ENCODE measurements around the gene RGS12.

Gene RGS12

DNA sequence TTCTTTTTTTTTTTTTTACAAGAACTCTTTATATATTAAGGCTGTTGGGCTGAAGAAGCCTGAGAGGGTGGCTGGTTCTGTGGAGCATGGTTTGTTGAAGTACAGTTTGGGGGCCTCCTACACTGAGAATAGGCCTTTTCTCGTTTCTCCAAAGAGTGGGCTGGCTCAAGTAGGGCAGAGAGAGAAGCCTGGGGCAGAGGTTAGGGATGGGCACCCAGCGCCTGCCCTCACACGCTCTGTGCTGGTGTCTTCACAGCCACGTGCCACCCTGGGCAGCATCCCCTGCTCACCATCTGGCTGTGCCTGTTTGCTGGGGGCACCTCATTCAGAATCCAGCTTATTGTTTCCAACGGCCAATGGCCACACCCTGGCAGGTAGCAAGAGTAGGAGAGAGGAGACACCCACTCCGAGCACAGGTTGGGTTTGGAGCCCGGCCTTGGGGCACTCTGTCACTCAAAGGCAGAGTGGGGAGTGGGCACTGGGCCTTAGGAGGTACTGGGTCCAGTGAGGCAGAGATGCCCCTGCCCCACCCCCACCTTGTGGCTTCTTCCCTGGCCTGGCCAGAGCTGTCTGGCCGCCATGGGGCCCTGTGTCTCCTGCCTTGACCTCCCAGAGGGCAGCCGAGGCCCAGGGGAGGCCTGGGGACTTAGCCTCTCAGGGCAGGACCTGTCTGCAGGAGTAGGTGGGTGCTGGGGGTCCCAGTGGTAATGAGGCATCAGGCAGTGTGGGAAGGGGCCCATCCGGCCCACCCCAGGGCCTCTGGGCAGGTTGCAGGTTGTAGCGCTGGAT lies 40.9 kb upstream of the RGS12 start:
- Histone ChIP-seq H3K79me2 (ENCODE audit: insufficient read depth, low read length) (no peaks in the 10 kb centered on the region), H3K36me3 (ENCODE audit: low read length) (no peaks in the 10 kb centered on the region), H2AFZ (ENCODE audit: low read depth, low read length, severe bottlenecking) (no peak overlapping the region), H4K20me1 (ENCODE audit: low read depth, low read length) (no peaks in the 10 kb centered on the region), H3K27me3 (ENCODE audit: low read length) (no peaks in the 10 kb centered on the region), H3K9ac (ENCODE audit: low read length) (no peak overlapping the region), H3K4me2 (ENCODE audit: low read depth, low read length, poor library complexity, severe bottlenecking) (no peak overlapping the region), H3K27ac (ENCODE audit: low read depth, low read length) (no peak overlapping the region), H3K9me3 (ENCODE audit: insufficient read depth, low read length) (no peaks in the 10 kb centered on the region), H3K9me2 (replicated peaks; ENCODE audit: insufficient read depth, low read length) (no peaks in the 10 kb centered on the region), H3F3A (ENCODE audit: insufficient read depth) (no peaks in the 10 kb centered on the region), H3K4me3 (ENCODE audit: insufficient read depth, low read length, poor library complexity, severe bottlenecking) (no peak overlapping the region)
- TF ChIP-seq, protein P1, sequence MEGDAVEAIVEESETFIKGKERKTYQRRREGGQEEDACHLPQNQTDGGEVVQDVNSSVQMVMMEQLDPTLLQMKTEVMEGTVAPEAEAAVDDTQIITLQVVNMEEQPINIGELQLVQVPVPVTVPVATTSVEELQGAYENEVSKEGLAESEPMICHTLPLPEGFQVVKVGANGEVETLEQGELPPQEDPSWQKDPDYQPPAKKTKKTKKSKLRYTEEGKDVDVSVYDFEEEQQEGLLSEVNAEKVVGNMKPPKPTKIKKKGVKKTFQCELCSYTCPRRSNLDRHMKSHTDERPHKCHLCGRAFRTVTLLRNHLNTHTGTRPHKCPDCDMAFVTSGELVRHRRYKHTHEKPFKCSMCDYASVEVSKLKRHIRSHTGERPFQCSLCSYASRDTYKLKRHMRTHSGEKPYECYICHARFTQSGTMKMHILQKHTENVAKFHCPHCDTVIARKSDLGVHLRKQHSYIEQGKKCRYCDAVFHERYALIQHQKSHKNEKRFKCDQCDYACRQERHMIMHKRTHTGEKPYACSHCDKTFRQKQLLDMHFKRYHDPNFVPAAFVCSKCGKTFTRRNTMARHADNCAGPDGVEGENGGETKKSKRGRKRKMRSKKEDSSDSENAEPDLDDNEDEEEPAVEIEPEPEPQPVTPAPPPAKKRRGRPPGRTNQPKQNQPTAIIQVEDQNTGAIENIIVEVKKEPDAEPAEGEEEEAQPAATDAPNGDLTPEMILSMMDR (IDR thresholded peaks at IDR 0.05; ENCODE audit: insufficient read depth, low read length, poor library complexity, severe bottlenecking) = no peak
- TF ChIP-seq EZH2phosphoT487 (conservative IDR thresholded peaks at IDR 0.05; ENCODE audit: low read length) = no peak

DNA sequence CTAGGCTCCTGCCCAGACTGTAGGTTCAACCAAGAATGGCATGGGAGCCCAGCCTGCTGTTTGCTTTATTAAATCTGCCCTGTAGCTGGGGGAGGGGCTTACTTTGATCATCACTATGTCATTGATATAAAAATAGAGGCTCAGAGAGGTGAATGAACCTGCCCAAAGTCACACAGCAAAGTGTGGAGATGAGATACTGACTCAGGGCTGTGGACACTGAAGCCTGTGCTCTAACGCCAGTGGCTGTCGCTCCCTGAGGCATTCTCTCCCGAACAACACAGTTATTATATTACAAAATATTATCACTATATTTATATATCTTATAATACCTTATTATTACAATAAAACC lies 40.4 kb upstream of the RGS12 start:
- Histone ChIP-seq H3K9ac (ENCODE audit: low read length) (no peak overlapping the region), H3K4me3 (ENCODE audit: insufficient read depth, low read length, poor library complexity, severe bottlenecking) (no peak overlapping the region), H4K20me1 (ENCODE audit: low read depth, low read length) (no peaks in the 10 kb centered on the region), H3F3A (ENCODE audit: insufficient read depth) (no peaks in the 10 kb centered on the region), H3K4me2 (ENCODE audit: low read depth, low read length, poor library complexity, severe bottlenecking) (no peak overlapping the region), H3K9me2 (replicated peaks; ENCODE audit: insufficient read depth, low read length) (no peaks in the 10 kb centered on the region), H3K79me2 (ENCODE audit: insufficient read depth, low read length) (no peaks in the 10 kb centered on the region), H3K27me3 (ENCODE audit: low read length) (no peaks in the 10 kb centered on the region), H3K36me3 (ENCODE audit: low read length) (no peaks in the 10 kb centered on the region), H3K27ac (ENCODE audit: low read depth, low read length) (no peak overlapping the region), H3K9me3 (ENCODE audit: insufficient read depth, low read length) (no peaks in the 10 kb centered on the region), H2AFZ (ENCODE audit: low read depth, low read length, severe bottlenecking) (no peak overlapping the region)
- TF ChIP-seq, protein P1 (IDR thresholded peaks at IDR 0.05; ENCODE audit: insufficient read depth, low read length, poor library complexity, severe bottlenecking) = no peak
- TF ChIP-seq EZH2phosphoT487 (conservative IDR thresholded peaks at IDR 0.05; ENCODE audit: low read length) = no peak

DNA sequence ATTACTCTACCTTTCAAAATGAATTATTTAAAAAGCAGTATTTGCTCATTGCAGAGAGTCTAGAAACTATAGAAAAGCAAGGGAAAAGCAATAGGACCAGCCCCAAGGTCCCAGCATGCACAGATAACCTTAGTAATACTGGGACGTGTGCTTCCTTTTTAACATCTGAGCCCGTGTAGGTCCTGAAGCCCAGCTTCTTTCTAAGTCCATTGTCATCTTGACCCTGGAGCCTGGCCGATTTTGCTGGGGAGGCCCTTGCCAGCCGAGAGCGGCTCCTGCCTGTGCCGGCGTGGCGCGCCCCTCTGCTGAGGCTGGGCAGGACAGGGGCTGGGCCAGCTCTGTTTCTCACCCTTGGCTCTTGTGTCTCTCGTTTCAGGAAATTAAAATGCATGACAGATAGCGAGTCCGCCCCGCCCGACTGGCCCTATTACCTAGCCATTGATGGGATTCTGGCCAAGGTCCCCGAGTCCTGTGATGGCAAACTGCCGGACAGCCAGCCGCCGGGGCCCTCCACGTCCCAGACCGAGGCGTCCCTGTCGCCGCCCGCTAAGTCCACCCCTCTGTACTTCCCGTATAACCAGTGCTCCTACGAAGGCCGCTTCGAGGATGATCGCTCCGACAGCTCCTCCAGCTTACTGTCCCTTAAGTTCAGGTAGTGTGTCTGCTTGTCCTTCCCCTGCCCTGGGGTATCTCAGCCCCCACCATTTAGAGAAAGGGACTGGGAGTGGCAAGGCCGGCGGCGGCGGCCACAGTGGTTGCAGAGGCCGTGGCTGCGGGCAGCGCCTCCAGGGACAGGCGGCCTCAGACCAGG lies 39.8 kb upstream of the RGS12 start:
- no peak overlapping the region for H3K9ac ChIP-seq (ENCODE audit: low read length)
- H4K20me1 ChIP-seq (ENCODE audit: low read depth, low read length) = no peaks in the 10 kb centered on the region
- H3K27me3 ChIP-seq (ENCODE audit: low read length) = no peaks in the 10 kb centered on the region
- H3K27ac ChIP-seq (ENCODE audit: low read depth, low read length) = no peak overlapping the region
- no peaks in the 10 kb centered on the region for H3K9me3 ChIP-seq (ENCODE audit: insufficient read depth, low read length)
- H2AFZ ChIP-seq (ENCODE audit: low read depth, low read length, severe bottlenecking) = no peak overlapping the region
- H3K9me2 ChIP-seq (replicated peaks; ENCODE audit: insufficient read depth, low read length) = no peaks in the 10 kb centered on the region
- H3K79me2 ChIP-seq (ENCODE audit: insufficient read depth, low read length) = no peaks in the 10 kb centered on the region
- H3F3A ChIP-seq (ENCODE audit: insufficient read depth) = no peaks in the 10 kb centered on the region
- H3K4me3 ChIP-seq (ENCODE audit: insufficient read depth, low read length, poor library complexity, severe bottlenecking) = no peak overlapping the region
- no peaks in the 10 kb centered on the region for H3K36me3 ChIP-seq (ENCODE audit: low read length)
- TF ChIP-seq, protein P1 (IDR thresholded peaks at IDR 0.05; ENCODE audit: insufficient read depth, low read length, poor library complexity, severe bottlenecking) = no peak
- TF ChIP-seq EZH2phosphoT487 (conservative IDR thresholded peaks at IDR 0.05; ENCODE audit: low read length) = no peak
- H3K4me2 ChIP-seq (ENCODE audit: low read depth, low read length, poor library complexity, severe bottlenecking) = no peak overlapping the region
